Vagina (tissue), 2 donors: Measurements from ENCODE around the gene SH3RF2.

ENCODE experiments used
- CTCF ChIP-seq, 3 experiments: fragments of 450-650 bp in 2 of 3; fragments of 200-600 bp in 1 of 3; sonication (generic) in 1 of 3; IDR thresholded peaks; one replicate each; pipeline ENCODE4 v1.5.1; 2017 to 2019; ENCODE audit warnings: antibody characterized with exemption in 3 of 3, mild to moderate bottlenecking in 2 of 3, moderate library complexity in 2 of 3
- POLR2A ChIP-seq, 2 donors: fragments of 450-650 bp; IDR thresholded peaks; one replicate each; pipeline ENCODE4 v1.6.1; 2017; ENCODE audit warnings: antibody characterized with exemption in 2 of 2, mild to moderate bottlenecking in 2 of 2, moderate library complexity in 2 of 2

GRCh38 chr5:145983446-145983845 lies 47.1 kb downstream of the SH3RF2 start:
- no peak for TF ChIP-seq CTCF (IDR thresholded peaks at IDR 0.05)
- no peak for TF ChIP-seq POLR2A (IDR thresholded peaks at IDR 0.05)
